ENCODE measurements around the gene OR11A1.
"Not testable (repeated sequence)": the region's sequence is repeated elsewhere in the genome, so short reads cannot be mapped to it uniquely, and the experiment has no call there.

OR11A1 gene

GRCh38 chr6:29477923-29478450, 21.1 kb upstream of the OR11A1 start:
- no peak for DNase-seq

- no peak for DNase-seq
Observed at GRCh38 chr6:29474996-29475395, 18.1 kb upstream of the OR11A1 start.

GRCh38 chr6:29466241-29466640, 9.4 kb upstream of the OR11A1 start:
- DNase-seq = no peak

DNA sequence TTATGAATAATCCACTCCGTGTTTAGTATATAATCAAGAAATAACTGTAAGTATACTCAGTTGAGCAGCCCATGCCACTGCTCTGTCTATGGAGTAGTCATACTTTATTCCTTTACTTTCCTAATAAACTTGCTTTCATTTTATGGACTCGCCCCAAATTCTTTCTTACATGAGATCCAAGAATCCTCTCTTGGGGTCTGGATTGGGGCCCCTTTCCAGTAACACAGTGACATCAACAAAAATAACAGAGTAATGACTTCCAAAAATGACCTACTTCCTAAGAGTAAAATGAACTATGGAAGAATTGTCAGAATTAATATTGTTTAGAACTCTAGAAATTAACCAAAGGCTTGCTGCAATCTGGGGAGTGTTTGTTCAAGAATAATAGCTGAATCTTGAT, 8.9 kb upstream of the OR11A1 start:
- no peak for DNase-seq

DNA sequence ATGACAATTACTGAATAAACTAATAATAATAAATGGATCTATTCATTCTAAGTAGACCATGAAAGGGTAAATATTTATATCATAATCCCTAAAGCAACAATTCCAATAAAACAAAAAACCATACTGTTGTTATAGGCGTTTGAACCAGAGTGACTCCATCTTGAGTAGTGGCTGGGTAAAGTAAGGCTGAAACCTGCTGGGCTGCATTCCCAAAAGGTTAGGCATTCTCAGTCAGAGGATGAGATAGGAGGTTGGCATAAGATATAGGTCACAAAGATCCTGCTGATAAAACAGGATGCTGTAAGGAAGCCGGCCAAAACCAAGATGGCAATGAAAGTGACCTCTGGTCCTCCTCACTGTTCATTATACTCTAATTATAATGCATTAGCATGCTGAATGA, 8.4 kb upstream of the OR11A1 start:
- no peak for DNase-seq

- DNase-seq = no peak
Observed at GRCh38 chr6:29462022-29462421, 5.2 kb upstream of the OR11A1 start.

- no peak for DNase-seq
Observed at GRCh38 chr6:29461021-29461814, 4.3 kb upstream of the OR11A1 start.

- DNase-seq = peak; percentile 1
Observed at GRCh38 chr6:29451471-29452193, 5.2 kb downstream of the OR11A1 start.

GRCh38 chr6:29447670-29448069, 9.2 kb downstream of the OR11A1 start:
- peak; percentile 4 for DNase-seq

DNA sequence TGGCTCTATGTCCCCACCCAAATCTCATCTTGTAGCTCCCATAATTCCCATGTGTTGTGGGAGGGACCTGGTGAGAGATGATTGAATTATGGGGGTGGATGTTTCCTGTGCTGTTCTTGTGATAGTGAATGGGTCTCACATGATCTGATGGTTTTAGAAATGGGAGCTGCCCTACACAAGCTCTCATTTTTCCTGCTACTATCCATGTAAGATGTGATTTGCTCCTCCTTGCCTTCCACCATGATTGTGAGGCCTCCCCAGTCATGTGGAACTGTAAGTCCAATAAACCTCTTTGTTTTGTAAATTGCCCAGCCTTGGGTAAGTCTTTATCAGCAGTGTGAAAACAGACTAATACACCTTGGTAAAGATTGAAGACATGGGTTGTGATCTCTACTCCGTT, 12.8 kb downstream of the OR11A1 start:
- DNase-seq = not testable (repeated sequence)

GRCh38 chr6:29442719-29443118, 14.2 kb downstream of the OR11A1 start:
- no peak for DNase-seq

DNA sequence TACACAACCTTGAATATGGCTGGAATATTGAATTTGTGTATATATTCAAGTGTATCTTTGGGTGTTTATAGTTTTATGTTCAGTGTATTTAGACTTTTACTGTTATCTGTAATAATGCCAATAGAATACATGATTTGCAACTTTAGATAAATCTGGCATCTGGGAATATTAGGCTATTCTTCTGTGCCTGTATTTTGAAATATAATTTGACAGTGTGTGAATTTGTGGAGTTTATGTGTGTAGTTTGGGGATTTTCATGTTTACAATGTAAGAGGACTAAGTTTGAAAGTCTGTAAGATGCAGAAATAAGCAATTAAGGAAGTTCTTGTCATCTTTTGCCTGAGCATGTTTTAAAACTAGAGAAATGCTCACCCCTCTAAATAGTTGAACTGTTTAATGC, 17.9 kb downstream of the OR11A1 start, which contains the start of gene OR10C1:
TSS of gene OR10C1 (plus strand) at position 301 of the 400 bp plus-strand sequence. CDS start 710 bp downstream, outside the sequence.
- DNase-seq = no peak

DNA sequence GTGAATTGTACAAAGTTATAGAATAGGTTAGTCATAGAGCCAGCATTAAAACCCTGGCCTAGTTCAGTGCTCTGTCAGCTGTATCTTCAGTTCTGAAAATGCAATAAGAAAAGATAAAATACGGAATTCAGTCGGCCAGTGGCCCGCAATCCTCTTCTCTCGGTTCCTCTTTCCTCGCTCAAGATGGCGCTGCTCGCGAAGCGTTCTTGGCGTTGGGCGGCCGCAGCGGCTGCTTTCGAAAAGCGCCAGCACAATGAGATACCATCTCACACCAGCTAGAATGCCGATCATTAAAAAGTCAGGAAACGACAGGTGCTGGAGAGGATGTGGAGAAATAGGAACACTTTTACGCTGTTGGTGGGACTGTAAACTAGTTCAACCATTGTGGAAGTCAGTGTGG, 20.1 kb downstream of the OR11A1 start:
- DNase-seq = not testable (repeated sequence)

DNA sequence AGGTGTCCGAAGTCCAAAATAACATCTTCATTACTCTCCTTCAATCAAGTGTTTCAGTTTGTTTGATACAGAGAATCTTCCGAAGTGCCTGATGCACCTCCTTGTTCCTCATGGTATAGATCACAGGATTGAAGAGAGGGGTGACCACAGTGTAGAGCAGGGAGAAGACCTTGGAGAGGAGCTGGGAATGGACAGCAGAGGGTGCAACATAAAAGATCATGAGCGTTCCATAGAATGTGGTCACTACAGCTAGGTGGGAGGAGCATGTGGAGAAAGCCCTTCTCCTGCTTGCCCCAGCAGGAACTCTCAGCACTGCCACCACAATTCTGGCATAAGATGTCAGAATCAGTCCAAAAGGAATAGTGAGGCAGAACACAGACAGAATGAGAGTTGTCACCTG, 30.2 kb downstream of the OR11A1 start:
- DNase-seq = no peak

DNA sequence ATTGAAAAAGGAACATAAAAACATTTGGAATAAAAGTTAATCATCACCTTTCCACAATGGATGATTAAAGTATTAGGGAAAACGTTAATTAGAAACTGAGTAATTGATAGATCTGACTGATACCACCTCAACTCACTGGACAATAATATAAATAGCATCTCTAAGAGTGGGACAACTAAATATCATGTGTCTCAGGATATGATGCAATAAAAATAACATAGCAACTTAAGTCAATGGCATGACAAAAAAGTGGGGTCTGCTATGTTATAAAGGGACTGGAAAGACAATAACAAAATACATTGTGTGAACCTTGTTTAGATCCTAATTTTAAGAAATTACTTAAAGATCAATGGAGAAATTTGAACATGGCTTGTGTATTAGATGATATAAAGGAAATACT, 31.8 kb downstream of the OR11A1 start:
- no peak for DNase-seq

- DNase-seq = no peak
Observed at GRCh38 chr6:29424575-29424974, 32.3 kb downstream of the OR11A1 start.

DNA sequence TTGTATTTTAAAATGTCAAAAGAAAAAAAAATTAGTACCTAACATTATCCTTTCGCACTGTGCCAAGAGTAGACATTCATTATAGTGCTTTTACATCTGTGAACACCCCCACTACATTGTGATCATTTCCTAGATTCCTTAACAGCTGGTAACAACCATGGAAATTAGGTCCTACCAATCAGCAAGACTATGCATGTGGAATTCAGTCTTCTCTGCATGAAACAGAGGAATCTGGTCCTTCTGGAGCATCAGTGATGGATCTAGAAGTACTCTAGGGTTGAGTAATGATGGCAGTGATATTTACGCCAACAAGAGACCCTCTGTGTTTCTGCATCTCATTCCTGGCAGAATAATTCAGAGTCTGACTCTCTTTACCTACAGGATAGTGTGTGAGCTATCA, 32.7 kb downstream of the OR11A1 start:
- no peak for DNase-seq

GRCh38 chr6:29419516-29419915, 37.4 kb downstream of the OR11A1 start:
- DNase-seq = no peak

DNA sequence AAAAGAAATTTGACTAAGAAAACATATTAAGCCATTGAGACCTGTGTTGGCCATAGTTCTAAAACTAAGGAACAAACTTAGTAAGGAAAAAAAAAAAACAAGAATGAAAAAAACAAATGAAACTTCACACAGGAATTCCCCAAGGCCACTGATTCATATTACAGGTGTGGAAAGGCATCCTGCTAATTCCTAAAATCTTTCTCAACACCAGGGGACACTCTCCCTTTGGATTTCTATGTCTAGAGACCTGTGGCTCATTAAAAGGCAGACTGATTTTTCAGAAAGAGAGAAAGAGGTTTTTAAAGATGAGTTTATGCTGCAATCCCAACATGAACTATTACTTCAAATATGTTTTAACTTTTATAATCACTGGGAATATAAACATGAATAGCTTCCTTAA, 42.3 kb downstream of the OR11A1 start, which contains the start of gene OR12D1:
TSS of gene OR12D1 (plus strand) at position 341 of the 400 bp plus-strand sequence.
- DNase-seq = no peak

DNA sequence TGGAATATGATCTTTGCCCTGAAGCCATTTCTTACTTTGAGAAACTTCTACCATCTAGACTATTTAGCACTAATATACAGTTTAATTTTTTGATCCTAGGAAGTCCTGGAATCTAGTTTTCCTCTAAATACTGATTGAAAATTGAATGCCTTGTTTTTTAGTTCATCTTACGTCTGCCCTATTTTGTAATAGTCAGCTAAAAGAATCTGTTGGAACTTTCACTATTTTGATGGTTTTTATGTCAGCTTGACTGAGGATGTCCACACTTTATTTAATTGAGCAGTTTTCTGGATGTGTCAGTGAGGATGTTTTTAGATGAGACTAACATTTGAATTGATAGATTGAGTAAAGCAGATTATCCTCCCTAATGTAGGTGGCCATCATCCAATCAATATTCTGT, 53.1 kb downstream of the OR11A1 start:
- DNase-seq = no peak

DNA sequence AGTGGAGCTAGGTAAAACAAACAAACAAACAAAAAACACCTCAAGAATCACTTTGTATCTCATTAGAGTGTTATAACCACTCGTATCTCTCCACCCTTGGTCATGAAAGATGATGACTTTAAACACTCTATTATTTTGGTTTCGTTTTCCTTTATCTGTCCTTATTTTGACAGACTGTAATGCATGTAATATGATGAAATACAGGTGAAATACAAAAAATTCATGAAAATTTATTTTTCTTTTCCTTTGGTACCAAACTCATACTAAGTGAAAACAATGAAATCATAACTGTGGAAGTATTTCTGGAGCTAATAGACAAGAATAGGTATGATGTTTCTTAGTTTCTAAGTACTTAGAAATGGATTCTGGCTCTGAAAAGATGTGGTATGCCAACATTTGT, 57.3 kb downstream of the OR11A1 start:
- no peak for DNase-seq

GRCh38 chr6:29395331-29395730, 61.5 kb downstream of the OR11A1 start, which contains the start of gene OR12D2:
Gene OR12D2 (plus strand): TSS chr6:29395631. CDS start chr6:29396700, 1,069 bp downstream.
- DNase-seq = no peak

DNA sequence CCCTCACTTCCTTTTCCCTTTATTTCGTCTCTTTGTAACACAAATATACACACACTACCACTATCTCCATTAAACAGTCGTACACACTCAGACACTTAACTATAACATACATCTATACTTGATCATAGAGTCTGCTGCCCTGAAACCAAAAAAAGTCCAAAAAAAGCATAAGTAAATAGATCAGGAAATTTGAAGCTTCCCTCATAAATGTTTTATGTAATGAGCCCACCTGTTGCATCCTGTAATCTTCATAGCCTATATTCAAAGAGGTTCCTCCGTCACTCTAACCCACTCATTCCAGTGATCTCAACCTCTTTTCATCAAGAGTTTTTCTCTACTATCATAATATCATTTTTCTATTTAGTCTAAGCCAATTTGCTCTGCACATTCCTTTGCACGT, 68.3 kb downstream of the OR11A1 start:
- DNase-seq = no peak

- no peak for DNase-seq
Observed at GRCh38 chr6:29376003-29376402, 80.9 kb downstream of the OR11A1 start.

Data from fibroblast of skin of right quadriceps (primary cell).